Skin epidermis (tissue), 12 donors: Measurements from ENCODE around the gene OLFM1.

Source experiments
- H3K27ac ChIP-seq, 21 experiments: fragments of 200-600 bp; sonication (generic) in 11 of 21; one replicate each; pipeline ENCODE4 v1.5.0; 2020; ENCODE audit warnings: mild to moderate bottlenecking in 3 of 21, inconsistent platforms in 2 of 21, moderate library complexity in 2 of 21
- H3K4me3 ChIP-seq, 7 experiments: fragments of 200-600 bp; sonication (generic) in 2 of 7; one replicate each; pipeline ENCODE4 v1.5.0; 2020; ENCODE audit warnings: inconsistent platforms in 2 of 7, mild to moderate bottlenecking in 2 of 7, moderate library complexity in 1 of 7

Gene OLFM1

DNA sequence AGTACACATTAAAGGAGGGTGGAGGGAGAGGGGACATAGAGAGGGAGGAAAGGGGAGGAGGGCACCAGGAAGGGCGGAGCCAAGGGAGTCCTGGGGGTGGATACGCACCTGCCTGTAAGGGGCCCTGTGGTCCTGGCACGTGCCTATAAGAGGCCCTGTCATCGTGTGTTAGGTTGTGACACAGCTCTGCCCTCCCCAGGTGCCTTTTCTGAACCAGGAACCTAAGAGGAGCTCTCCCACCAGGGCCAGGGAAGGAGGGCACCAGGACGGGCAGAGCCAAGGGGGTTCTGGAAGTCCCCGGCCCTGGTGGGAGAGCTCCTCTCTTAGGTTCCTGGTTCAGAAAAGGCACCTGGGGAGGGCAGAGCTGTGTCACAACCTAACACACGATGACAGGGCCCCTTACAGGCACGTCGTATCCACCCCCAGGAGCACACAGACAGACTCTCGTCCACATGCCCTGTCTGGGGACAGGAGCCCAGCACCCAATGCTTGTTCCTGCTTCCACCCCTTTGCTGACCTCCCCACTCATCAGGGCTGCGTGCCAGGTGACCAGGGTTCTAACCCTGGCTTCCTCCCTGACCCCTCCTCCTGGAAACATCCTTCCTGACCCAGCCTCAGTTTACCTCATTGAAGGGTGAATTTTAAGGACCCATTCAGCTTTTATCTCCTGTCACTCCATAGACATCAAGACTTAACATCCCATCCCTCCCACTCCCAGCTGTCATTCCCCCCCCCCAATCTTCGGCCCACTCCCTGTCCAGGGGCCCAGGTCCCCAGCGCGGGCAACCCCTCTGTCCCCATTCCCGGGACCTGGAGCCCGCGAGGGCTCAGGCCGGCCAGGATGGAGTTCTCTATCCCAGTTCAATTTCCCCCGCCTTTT, 12.9 kb upstream of the OLFM1 start:
- peak overlapping the region in 2 of 21 experiments; percentile 0 to 31 for H3K27ac ChIP-seq

GRCh38 chr9:135075234-135076142, 12.0 kb upstream of the OLFM1 start:
- Histone ChIP-seq H3K27ac (peak overlapping the region in 5 of 21 experiments; percentile 0 to 44 (median 29)), H3K4me3 (peak overlapping the region; percentile 19 to 58 (median 35))

More for the DNA sequence above, 12.9 kb upstream of the OLFM1 start:
- H3K4me3 ChIP-seq, result peak overlapping the region; percentile 19 to 58 (median 35)

DNA sequence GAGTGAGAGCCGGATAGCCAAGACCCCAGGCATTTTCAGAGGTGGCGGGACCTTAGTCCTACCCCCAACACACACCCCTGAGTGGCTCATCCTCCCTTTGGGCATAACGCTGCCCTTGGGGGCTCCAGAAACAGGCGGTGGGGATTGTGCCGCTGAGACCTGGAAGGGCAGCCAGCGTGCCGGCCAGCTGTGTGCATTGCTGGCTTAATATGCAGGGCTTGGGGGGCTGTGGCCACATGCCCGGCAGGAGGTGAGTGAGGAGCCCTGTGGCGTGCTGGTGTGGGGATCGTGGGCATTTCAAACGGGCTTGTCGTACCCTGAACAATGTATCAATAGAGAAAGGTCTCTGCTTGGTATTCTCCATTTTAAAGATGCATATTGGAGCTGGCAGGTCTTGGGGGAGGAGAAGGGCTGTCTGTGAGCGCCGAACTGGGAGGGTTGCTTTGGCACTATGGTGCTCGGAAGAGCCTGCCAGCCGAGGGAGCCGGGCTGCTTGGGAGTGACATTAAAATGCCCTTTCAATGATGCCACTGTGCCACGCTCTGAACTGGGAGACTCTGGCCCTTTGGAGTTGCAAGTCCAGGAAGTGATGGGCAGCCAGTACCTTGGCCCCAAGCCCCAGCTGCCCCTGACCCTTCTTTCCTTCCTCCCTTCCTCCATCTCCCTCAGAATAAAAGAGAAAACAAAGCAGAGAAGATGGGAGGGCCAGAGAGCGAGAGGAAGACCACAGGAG, 11.2 kb upstream of the OLFM1 start:
- Histone ChIP-seq H3K4me3 (peak overlapping the region; percentile 19 to 58 (median 35)), H3K27ac (peak overlapping the region in 4 of 21 experiments; percentile 0 to 44 (median 16))

DNA sequence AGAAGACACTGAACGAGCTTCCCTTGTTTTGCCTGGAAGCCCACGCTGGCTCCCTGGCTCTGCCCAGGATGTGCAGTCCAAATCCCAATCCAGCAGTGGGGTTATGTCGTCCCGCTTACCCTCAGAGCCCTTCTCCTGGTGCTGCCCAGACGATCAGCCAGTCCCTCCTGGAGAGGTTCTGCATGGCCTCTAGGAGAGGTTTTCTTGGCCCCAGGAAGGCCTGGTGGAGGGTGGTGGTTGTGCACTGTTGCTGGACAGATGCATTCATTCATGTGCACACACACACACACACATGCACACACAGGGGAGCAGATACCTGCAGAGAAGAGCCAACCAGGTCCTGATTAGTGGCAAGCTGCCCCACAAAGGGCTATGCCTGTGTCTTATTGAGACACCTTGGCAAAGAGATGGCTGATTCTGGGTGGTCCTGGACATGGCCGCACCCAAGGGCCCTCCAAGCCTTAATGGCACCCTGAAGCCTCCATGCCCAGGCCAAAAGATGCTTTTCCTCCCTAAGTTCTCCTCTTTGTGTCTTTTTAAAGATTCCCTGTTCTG, 10.5 kb upstream of the OLFM1 start:
- Histone ChIP-seq H3K4me3 (no peak overlapping the region), H3K27ac (no peak overlapping the region)

GRCh38 chr9:135077497-135078200, 9.8 kb upstream of the OLFM1 start:
- H3K27ac ChIP-seq, result no peak overlapping the region
- no peak overlapping the region for H3K4me3 ChIP-seq

DNA sequence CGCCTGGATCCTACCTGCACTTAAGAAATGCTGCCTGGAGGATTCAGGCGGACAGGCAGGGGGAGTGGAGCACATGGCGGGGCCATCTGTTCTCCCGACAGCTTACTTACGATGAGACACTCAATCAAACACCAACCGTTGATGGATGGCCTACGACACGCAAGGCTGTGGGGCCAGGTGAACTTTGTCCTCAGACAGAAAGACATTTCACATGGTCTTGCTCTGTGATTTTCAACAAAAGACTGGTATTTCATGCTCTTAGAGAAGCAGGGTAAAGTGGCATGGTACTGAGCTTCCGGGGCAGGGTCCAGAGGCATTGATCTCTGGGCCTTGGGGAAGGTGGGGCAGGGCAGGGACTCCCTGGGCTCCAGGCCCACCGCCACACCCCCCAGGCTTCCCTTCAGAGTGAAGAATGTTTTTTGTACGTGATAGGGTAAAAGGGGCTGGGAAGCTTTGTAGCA, 9.1 kb upstream of the OLFM1 start:
- Histone ChIP-seq H3K27ac (no peak overlapping the region), H3K4me3 (no peak overlapping the region)

GRCh38 chr9:135079018-135079417, 8.4 kb upstream of the OLFM1 start:
- no peak overlapping the region for H3K4me3 ChIP-seq

DNA sequence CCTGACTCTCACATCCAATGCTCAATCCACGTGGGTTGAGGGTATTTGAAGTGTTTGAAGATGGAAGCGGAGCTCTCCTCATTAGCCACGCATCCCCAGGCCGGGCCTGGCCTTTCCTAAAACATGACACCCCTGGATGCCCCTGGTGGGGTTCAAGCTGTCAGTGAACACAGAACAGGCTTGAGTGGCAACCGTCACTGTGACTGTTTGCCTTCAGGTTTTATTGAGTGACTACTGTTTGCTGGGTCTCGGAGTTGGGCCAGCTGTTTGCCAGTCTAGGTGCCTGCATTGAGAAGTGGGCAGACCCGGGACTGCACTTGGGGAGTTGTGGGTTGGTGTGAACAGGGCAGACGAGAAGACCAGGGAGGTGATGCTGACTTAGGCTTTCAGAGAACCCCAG, 7.8 kb upstream of the OLFM1 start:
- H3K4me3 ChIP-seq, result no peak overlapping the region
- H3K27ac ChIP-seq, result no peak overlapping the region

More at GRCh38 chr9:135079018-135079417, 8.4 kb upstream of the OLFM1 start:
- no peak overlapping the region for H3K27ac ChIP-seq

DNA sequence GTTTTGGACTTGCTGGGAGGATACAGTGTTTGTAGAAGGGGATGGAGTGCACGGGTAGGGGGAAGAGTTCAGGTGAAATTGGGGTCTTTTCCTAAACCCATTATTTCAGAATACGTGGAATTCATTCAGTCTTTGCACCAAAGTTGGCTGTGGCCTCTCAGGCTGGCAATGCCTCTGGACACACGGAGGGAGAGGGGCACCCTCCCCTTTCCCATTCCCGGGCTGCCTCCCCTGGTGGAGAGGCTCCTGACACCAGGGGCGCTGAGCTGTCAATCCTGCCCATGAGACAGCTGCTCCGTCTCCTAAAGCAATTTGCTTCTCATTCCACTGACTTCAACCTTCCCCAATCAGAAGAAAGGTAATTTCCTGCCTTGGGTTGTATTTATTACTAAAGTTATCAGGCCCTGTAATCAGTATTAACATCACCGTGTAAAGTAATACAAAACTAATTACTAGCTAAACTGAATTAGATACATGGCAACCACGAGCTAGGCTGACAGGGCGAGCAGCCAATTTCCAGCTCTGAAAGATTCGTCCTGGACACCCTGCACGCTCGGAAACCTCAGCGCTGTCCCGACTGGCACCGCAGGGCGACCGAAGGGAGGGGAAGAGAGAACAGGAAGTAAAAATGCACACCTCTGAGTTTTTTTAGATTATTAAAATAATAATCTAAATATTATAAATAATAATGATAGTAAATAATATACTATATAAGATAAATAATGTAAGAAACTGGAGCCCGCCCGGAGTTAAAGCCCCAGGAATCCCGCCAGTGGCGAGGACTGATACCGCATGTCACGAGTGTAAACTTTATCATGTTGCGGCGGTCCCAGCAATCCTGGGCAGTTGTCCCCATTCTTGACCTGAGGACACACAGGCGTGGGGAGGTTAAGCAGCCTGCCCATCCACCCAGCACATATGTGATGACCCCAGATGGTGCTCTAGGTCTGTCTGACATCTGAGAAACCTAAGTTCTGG, 6.9 kb upstream of the OLFM1 start:
- Histone ChIP-seq H3K27ac (no peak overlapping the region), H3K4me3 (no peak overlapping the region)

DNA sequence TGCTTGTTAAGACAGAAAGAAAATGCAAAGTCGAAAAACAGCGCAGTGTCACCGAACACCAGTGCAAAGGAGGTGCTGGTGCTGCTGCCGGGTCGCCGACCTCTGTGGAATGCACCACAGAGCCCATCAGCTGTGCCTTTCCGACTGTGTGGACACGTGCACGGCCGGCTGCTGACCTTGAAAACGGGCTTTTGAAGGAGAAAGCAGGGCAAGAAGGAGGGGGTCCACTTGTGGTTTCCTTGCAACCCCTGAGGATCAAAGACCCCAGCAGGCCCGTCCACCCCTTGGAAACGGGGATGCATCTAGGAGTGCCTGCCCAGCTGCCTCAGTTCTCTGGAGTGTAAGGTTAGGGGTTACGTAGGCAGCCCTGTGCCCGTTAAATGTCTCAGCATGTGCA, 6.2 kb upstream of the OLFM1 start:
- Histone ChIP-seq H3K4me3 (no peak overlapping the region), H3K27ac (no peak overlapping the region)

- Histone ChIP-seq H3K27ac (no peak overlapping the region), H3K4me3 (no peak overlapping the region)
Observed at GRCh38 chr9:135081731-135082130, 5.7 kb upstream of the OLFM1 start.

DNA sequence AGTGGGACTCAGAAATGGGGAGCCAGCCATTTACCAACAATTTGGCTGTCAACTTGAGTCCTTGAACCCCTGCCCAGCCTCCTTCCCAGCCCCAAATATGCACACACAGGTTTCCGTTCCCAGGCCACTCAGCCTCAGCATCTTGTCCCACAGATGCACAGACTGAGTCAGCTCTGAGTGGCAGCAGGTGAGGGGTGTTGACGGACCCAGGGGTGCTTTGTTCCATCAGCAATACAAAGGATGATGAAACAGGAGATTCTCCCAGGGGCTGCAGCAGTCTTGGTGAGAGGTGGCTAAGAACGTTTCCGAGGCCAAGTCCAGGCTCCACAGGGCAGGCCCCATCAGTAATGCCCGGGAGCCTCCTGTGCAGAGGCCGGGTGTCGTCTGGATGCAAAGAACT, 4.9 kb upstream of the OLFM1 start:
- H3K4me3 ChIP-seq, result no peak overlapping the region
- no peak overlapping the region for H3K27ac ChIP-seq

DNA sequence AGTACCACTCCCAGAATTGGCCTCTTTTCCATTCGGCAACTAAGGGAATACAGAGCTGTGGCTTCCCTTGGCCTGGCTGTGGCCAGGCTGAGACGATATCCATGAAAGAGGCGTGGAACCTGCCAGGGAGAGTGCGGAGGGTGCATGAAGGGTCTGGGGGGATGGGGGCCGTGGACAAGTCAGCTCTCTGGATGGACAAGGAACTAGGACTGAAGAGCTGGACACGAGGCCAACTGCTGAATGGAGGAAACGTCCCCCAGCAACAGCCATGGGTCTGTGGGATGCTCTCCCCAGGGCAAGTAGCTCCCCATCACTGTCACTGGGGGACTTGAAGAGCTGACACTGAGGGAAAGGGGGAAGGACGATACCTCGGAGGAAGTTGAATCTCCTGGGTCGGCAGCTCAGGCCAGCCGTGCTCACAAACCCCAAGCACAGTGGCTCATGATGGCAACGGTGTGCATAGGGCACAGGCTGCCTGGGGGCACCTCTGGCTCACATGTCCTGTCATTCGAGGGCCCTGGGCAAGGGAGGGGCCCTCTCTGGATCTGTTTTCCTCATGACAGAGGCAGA, 4.1 kb upstream of the OLFM1 start:
- Histone ChIP-seq H3K27ac (no peak overlapping the region), H3K4me3 (no peak overlapping the region)

- H3K4me3 ChIP-seq, result no peak overlapping the region
- no peak overlapping the region for H3K27ac ChIP-seq
Observed at GRCh38 chr9:135083831-135084230, 3.6 kb upstream of the OLFM1 start.

- no peak overlapping the region for H3K27ac ChIP-seq
- H3K4me3 ChIP-seq, result no peak overlapping the region
Observed at GRCh38 chr9:135084262-135084661, 3.2 kb upstream of the OLFM1 start.

DNA sequence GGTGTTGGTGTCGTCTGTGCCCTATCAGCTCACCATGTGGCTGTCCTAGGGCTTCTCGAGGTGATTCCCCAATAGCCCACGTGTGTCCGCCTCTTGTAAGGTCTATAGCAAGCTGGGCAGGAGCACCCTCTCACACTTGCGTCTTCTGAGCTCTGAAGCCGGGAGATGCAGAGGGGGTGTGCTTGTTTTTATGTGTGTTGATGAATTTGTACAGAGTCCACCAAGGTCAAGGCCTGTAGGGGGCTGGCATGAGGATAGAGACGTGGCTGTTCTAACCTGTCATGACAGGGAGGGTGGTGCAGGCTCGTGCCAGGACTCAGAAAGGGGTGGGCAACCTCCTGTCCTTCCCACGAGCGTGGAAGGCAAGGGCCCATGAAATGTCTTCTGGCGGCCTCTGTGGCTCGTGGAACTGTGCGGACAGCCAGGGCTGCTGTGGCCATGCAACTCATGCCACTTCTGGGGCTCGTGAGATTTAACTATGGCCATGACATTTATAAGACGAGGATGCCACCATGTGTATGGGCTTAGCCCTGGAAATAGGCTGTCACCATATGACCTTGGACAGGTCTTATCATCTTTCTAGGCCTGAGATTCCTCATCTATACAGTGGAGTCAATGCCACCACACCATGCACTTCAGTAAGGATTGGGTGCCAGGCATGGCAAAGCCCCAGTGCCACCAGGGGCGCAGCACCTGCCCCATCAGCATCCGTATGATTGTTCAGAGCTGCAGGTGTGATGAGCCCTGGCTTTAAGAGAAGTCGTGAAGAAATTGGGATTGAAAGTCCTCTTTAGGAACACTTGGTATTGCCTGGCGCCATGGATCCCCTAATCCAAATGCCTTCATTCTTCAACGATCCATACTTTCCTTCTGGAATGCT, 2.3 kb upstream of the OLFM1 start:
- no peak overlapping the region for H3K27ac ChIP-seq
- H3K4me3 ChIP-seq, result no peak overlapping the region
